ENCODE data around the gene FRMD5. TPM values are rescaled to one million over a fixed set of nuclear protein-coding genes. Genes with fewer than 3 reads are reported as not detected.

Gene FRMD5
- polyA plus RNA-seq, 3 donors = not detected

DNA sequence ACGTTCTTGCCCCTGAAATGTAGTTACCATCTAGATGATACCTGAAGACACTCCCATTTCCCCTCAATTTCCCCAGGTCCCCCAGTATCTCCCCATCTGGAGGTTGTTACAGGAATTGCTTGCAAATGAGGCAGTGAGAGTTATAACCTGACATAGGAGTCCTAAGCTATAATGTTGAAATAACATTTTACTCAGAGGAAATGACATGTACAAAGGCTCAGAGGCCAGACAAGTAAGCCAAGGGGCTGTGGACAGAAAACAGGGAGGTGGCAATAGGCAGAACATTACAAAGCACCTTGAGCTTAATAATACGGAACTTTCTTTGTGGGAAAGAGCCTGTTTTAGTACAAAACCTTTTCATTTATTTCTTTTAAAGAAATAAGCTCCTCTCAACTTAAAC lies 171.9 kb downstream of the FRMD5 start:
- H3K27ac ChIP-seq (ENCODE audit: low read depth in 1 of 2, low read length in 2 of 2) = no peak overlapping the region
- Mint-ChIP-seq H3K27me3 (ENCODE audit: low read depth in 3 of 3) (peaks cover 1 to 7% (median 3%) of the 10 kb centered on the region in 3 donors), H3K4me1 (no peaks in the 10 kb centered on the region), H3K4me3 (no peak overlapping the region), H3K36me3 (no peaks in the 10 kb centered on the region), H3K9me3 (peaks cover 0 to 4% (median 0%) of the 10 kb centered on the region in 7 donors), H3K27ac (no peak overlapping the region)
- no peak overlapping the region for H2AFZ ChIP-seq (ENCODE audit: insufficient read depth, low read depth, low read length, poor library complexity, severe bottlenecking)
- H3K27me3 ChIP-seq (ENCODE audit: control insufficient read depth in 2 of 2, insufficient read depth in 2 of 2, low read length in 2 of 2) = peaks cover 0 to 2% of the 10 kb centered on the region in 2 donors
- H3K9ac ChIP-seq (ENCODE audit: insufficient read depth, low read length, poor library complexity, severe bottlenecking) = no peak overlapping the region
- H3K36me3 ChIP-seq (replicated peaks in 1 of 2; ENCODE audit: control insufficient read depth in 1 of 2, insufficient read depth in 2 of 2, low read length in 2 of 2) = no peaks in the 10 kb centered on the region
- no peak overlapping the region for H3K4me2 ChIP-seq (replicated peaks; ENCODE audit: extremely low read depth, low read length, poor library complexity, severe bottlenecking)
- intact Hi-C loops (cut with micrococcal nuclease) = no loop called here
- no peaks in the 10 kb centered on the region for H3K4me1 ChIP-seq (ENCODE audit: control insufficient read depth in 1 of 2, insufficient read depth in 2 of 2, low read length in 2 of 2)
- no peaks in the 10 kb centered on the region for H3K9me3 ChIP-seq (replicated peaks in 1 of 2; ENCODE audit: control insufficient read depth in 1 of 2, insufficient read depth in 1 of 2, low read length in 2 of 2)
- no peak for DNase-seq
- no peak overlapping the region for H3K4me3 ChIP-seq (replicated peaks in 1 of 3; ENCODE audit: low read depth in 2 of 3, low read length in 3 of 3)
- no peaks in the 10 kb centered on the region for H4K20me1 ChIP-seq (ENCODE audit: insufficient read depth, low read length)
- TF ChIP-seq, protein P1, sequence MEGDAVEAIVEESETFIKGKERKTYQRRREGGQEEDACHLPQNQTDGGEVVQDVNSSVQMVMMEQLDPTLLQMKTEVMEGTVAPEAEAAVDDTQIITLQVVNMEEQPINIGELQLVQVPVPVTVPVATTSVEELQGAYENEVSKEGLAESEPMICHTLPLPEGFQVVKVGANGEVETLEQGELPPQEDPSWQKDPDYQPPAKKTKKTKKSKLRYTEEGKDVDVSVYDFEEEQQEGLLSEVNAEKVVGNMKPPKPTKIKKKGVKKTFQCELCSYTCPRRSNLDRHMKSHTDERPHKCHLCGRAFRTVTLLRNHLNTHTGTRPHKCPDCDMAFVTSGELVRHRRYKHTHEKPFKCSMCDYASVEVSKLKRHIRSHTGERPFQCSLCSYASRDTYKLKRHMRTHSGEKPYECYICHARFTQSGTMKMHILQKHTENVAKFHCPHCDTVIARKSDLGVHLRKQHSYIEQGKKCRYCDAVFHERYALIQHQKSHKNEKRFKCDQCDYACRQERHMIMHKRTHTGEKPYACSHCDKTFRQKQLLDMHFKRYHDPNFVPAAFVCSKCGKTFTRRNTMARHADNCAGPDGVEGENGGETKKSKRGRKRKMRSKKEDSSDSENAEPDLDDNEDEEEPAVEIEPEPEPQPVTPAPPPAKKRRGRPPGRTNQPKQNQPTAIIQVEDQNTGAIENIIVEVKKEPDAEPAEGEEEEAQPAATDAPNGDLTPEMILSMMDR (IDR thresholded peaks at IDR 0.05) = no peak
- H3K79me2 ChIP-seq (ENCODE audit: insufficient read depth, low read length) = no peaks in the 10 kb centered on the region
- WGBS (ENCODE audit: insufficient coverage) = no CpG with 5 or more reads among the region's 2 CpGs

DNA sequence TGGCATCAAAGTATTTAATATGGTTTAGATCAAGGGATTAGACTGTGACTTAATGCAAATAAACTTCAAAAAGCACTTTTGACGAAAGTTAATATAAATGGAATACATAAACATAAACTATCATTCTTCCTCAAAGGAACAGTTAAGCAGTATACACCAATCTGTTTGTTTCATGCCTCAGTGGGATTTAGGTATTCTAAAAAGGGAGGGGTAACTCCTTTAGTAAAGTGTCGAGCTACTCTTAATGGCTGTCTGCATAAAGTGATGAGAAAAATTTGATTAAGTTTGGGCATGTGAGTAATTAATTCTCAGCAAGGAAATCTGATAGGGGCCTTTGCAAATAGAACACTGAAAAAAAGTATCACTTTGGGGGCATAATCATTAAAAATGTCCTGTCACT lies 176.9 kb downstream of the FRMD5 start:
- H3K27ac ChIP-seq (ENCODE audit: low read depth in 1 of 2, low read length in 2 of 2) = no peak overlapping the region
- H3K79me2 ChIP-seq (ENCODE audit: insufficient read depth, low read length) = no peaks in the 10 kb centered on the region
- no peak overlapping the region for H3K4me3 ChIP-seq (replicated peaks in 1 of 3; ENCODE audit: low read depth in 2 of 3, low read length in 3 of 3)
- H3K9ac ChIP-seq (ENCODE audit: insufficient read depth, low read length, poor library complexity, severe bottlenecking) = no peak overlapping the region
- no peak overlapping the region for H3K4me3 Mint-ChIP-seq
- no peak overlapping the region for H2AFZ ChIP-seq (ENCODE audit: insufficient read depth, low read depth, low read length, poor library complexity, severe bottlenecking)
- no peak overlapping the region for H3K4me2 ChIP-seq (replicated peaks; ENCODE audit: extremely low read depth, low read length, poor library complexity, severe bottlenecking)
- H3K4me1 Mint-ChIP-seq = no peaks in the 10 kb centered on the region
- H3K4me1 ChIP-seq (ENCODE audit: control insufficient read depth in 1 of 2, insufficient read depth in 2 of 2, low read length in 2 of 2) = no peaks in the 10 kb centered on the region
- intact Hi-C loops (cut with micrococcal nuclease) = no loop called here
- H3K9me3 ChIP-seq (replicated peaks in 1 of 2; ENCODE audit: control insufficient read depth in 1 of 2, insufficient read depth in 1 of 2, low read length in 2 of 2) = no peaks in the 10 kb centered on the region
- peaks cover 0 to 4% (median under 1%) of the 10 kb centered on the region in 7 donors for H3K9me3 Mint-ChIP-seq
- H3K27me3 Mint-ChIP-seq (ENCODE audit: low read depth in 3 of 3) = peaks cover 3 to 8% (median 8%) of the 10 kb centered on the region in 3 donors
- no peak for DNase-seq
- H3K36me3 ChIP-seq (replicated peaks in 1 of 2; ENCODE audit: control insufficient read depth in 1 of 2, insufficient read depth in 2 of 2, low read length in 2 of 2) = no peaks in the 10 kb centered on the region
- peak overlapping the region in 1 of 7 donors; percentile 35 for H3K27ac Mint-ChIP-seq
- H3K36me3 Mint-ChIP-seq = no peaks in the 10 kb centered on the region
- TF ChIP-seq, protein P1 (IDR thresholded peaks at IDR 0.05) = no peak
- WGBS (ENCODE audit: insufficient coverage) = no CpG with 5 or more reads among the region's 2 CpGs
- no peaks in the 10 kb centered on the region for H4K20me1 ChIP-seq (ENCODE audit: insufficient read depth, low read length)
- H3K27me3 ChIP-seq (ENCODE audit: control insufficient read depth in 2 of 2, insufficient read depth in 2 of 2, low read length in 2 of 2) = peaks cover 0 to under 1% of the 10 kb centered on the region in 2 donors
